ENCODE measurements around the gene KRT8. TPM values are rescaled to one million over a fixed set of nuclear protein-coding genes. Genes with fewer than 3 reads are reported as not detected.
A peak's percentile ranks its signal among the peaks of the same experiment; 100 is the strongest.

The KRT8 gene
- total RNA-seq, 2 donors from 2014 or later: 1,663 to 1,920 TPM

DNA sequence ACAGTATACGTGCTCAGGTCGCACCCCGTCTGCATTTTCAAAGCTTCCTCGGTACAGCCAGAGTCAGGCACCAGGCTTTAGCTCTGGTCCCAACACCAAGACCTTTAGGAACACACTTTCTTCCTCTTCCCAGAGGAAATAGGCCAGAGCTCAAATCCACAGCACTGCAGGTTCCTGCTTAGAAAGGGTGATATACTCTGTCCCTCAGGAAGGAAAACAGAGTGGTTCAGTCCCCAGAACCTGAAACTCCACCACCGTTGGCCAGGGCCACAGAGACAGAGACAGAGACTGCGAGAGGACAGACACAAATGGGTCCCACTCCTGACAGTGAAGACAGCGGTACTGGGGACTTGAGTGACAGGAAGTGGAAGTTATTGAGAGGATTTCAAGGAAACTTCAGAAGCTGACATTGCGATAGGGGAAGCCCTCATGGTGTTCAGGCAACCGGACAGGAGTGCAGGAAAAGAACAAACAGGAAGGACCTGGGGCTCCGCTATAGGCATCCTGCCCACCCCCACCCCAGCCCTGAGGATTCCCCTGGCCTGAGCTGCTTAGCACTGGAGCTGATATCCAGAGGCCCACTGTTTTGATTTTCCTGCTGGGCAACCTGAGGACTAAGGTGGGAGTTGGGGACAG, 5.5 kb upstream of the KRT8 start:
- Mint-ChIP-seq H3K9me3 (no peaks in the 10 kb centered on the region), H3K4me1 (peaks cover 62% of the 10 kb centered on the region), H3K4me3 (no peak overlapping the region), H3K27me3 (ENCODE audit: insufficient read depth) (no peaks in the 10 kb centered on the region), H3K36me3 (ENCODE audit: low read depth) (no peaks in the 10 kb centered on the region), H3K27ac (peak overlapping the region; percentile 72)
- Histone ChIP-seq H3K4me3 (ENCODE audit: low read length) (no peak overlapping the region), H3K36me3 (ENCODE audit: control insufficient read depth, insufficient read depth, low read length) (no peaks in the 10 kb centered on the region), H3K27me3 (ENCODE audit: control insufficient read depth, insufficient read depth, low read length, poor library complexity, severe bottlenecking) (no peaks in the 10 kb centered on the region), H3K9me3 (ENCODE audit: control insufficient read depth, low read length) (no peaks in the 10 kb centered on the region), H3K4me1 (ENCODE audit: control insufficient read depth, insufficient read depth, low read length) (peaks cover 21% of the 10 kb centered on the region), H3K27ac (ENCODE audit: low read depth, low read length) (no peak overlapping the region), H3K9ac (ENCODE audit: extremely low read depth, low read length, poor library complexity, severe bottlenecking) (peak overlapping the region; percentile 15)
- peak; percentile 53 for DNase-seq
- WGBS, 2 experiments (ENCODE audit: insufficient coverage in 1 of 2, insufficient read length in 1 of 2): 94 to 95% methylated on average over 9 to 10 of the region's 10 CpGs
- TF ChIP-seq, protein P1, sequence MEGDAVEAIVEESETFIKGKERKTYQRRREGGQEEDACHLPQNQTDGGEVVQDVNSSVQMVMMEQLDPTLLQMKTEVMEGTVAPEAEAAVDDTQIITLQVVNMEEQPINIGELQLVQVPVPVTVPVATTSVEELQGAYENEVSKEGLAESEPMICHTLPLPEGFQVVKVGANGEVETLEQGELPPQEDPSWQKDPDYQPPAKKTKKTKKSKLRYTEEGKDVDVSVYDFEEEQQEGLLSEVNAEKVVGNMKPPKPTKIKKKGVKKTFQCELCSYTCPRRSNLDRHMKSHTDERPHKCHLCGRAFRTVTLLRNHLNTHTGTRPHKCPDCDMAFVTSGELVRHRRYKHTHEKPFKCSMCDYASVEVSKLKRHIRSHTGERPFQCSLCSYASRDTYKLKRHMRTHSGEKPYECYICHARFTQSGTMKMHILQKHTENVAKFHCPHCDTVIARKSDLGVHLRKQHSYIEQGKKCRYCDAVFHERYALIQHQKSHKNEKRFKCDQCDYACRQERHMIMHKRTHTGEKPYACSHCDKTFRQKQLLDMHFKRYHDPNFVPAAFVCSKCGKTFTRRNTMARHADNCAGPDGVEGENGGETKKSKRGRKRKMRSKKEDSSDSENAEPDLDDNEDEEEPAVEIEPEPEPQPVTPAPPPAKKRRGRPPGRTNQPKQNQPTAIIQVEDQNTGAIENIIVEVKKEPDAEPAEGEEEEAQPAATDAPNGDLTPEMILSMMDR (conservative IDR thresholded peaks at IDR 0.05): no peak

- Histone ChIP-seq H3K9ac (ENCODE audit: extremely low read depth, low read length, poor library complexity, severe bottlenecking) (no peak overlapping the region), H3K27me3 (ENCODE audit: control insufficient read depth, insufficient read depth, low read length, poor library complexity, severe bottlenecking) (no peaks in the 10 kb centered on the region), H3K36me3 (ENCODE audit: control insufficient read depth, insufficient read depth, low read length) (no peaks in the 10 kb centered on the region), H3K4me3 (ENCODE audit: low read length) (no peak overlapping the region), H3K27ac (ENCODE audit: low read depth, low read length) (no peak overlapping the region), H3K4me1 (ENCODE audit: control insufficient read depth, insufficient read depth, low read length) (peaks cover 21% of the 10 kb centered on the region), H3K9me3 (ENCODE audit: control insufficient read depth, low read length) (no peaks in the 10 kb centered on the region)
- DNase-seq: no peak
- no peaks in the 10 kb centered on the region for H3K9me3 Mint-ChIP-seq
- H3K4me3 Mint-ChIP-seq: no peak overlapping the region
- 94 to 96% methylated on average over 2 to 3 of the region's 3 CpGs for WGBS, 2 experiments (ENCODE audit: insufficient coverage in 1 of 2, insufficient read length in 1 of 2)
- no peaks in the 10 kb centered on the region for H3K36me3 Mint-ChIP-seq (ENCODE audit: low read depth)
- H3K27me3 Mint-ChIP-seq (ENCODE audit: insufficient read depth): no peaks in the 10 kb centered on the region
- H3K4me1 Mint-ChIP-seq: peaks cover 65% of the 10 kb centered on the region
- no peak overlapping the region for H3K27ac Mint-ChIP-seq
- TF ChIP-seq, protein P1 (conservative IDR thresholded peaks at IDR 0.05): no peak
These were observed 4.9 kb upstream of the KRT8 start for GRCh38 chr12:52909796-52910195.

- Mint-ChIP-seq H3K4me1 (peaks cover 61% of the 10 kb centered on the region), H3K36me3 (ENCODE audit: low read depth) (no peaks in the 10 kb centered on the region), H3K4me3 (no peak overlapping the region), H3K27ac (no peak overlapping the region), H3K27me3 (ENCODE audit: insufficient read depth) (no peaks in the 10 kb centered on the region), H3K9me3 (no peaks in the 10 kb centered on the region)
- TF ChIP-seq, protein P1 (conservative IDR thresholded peaks at IDR 0.05): no peak
- H3K9ac ChIP-seq (ENCODE audit: extremely low read depth, low read length, poor library complexity, severe bottlenecking): no peak overlapping the region
- WGBS, 2 experiments (ENCODE audit: insufficient coverage in 1 of 2, insufficient read length in 1 of 2): 82 to 90% methylated on average over 1 to 2 of the region's 2 CpGs
- H3K4me1 ChIP-seq (ENCODE audit: control insufficient read depth, insufficient read depth, low read length): peaks cover 21% of the 10 kb centered on the region
- H3K9me3 ChIP-seq (ENCODE audit: control insufficient read depth, low read length): no peaks in the 10 kb centered on the region
- peak; percentile 50 for DNase-seq
- no peaks in the 10 kb centered on the region for H3K36me3 ChIP-seq (ENCODE audit: control insufficient read depth, insufficient read depth, low read length)
- no peak overlapping the region for H3K4me3 ChIP-seq (ENCODE audit: low read length)
- H3K27me3 ChIP-seq (ENCODE audit: control insufficient read depth, insufficient read depth, low read length, poor library complexity, severe bottlenecking): no peaks in the 10 kb centered on the region
- H3K27ac ChIP-seq (ENCODE audit: low read depth, low read length): no peak overlapping the region
These were observed 4.5 kb upstream of the KRT8 start for GRCh38 chr12:52909331-52909730.

Measured in endodermal cell (in vitro differentiated cells).